ENCODE measurements around the gene HOXD1. TPM values are rescaled to one million over a fixed set of nuclear protein-coding genes. Genes with fewer than 3 reads are reported as not detected.

The HOXD1 gene
- total RNA-seq, 4 donors from 2014 or later = 0.13 to 0.54 (median 0.32) TPM; not detected in 1

- no peaks in the 10 kb centered on the region for H3K36me3 ChIP-seq
- no peaks in the 10 kb centered on the region for H3K9me3 ChIP-seq
- H3K27me3 ChIP-seq = peaks cover 100% of the 10 kb centered on the region
- WGBS, 2 donors (ENCODE audit: low coverage in 1 of 2) = 14 to 37% methylated on average over 3 to 20 of the region's 24 CpGs
- H3K4me3 ChIP-seq = no peak overlapping the region
- TF ChIP-seq EP300 (IDR thresholded peaks at IDR 0.05) = no peak
- TF ChIP-seq POLR2A (IDR thresholded peaks at IDR 0.05) = no peak
- no peak for TF ChIP-seq CTCF (IDR thresholded peaks at IDR 0.05)
- no peak for TF ChIP-seq POLR2AphosphoS5 (IDR thresholded peaks at IDR 0.05)
- H3K4me1 ChIP-seq = peaks cover 0 to 17% (median 0%) of the 10 kb centered on the region in 3 donors
- H3K27ac ChIP-seq = no peak overlapping the region
- ATAC-seq = no peak
These were observed 38.4 kb upstream of the HOXD1 start for GRCh38 chr2:176149939-176150583.

GRCh38 chr2:176150584-176151441 lies 37.7 kb upstream of the HOXD1 start:
- Histone ChIP-seq H3K4me3 (no peak overlapping the region), H3K4me1 (peaks cover 0 to 17% (median 0%) of the 10 kb centered on the region in 3 donors), H3K36me3 (no peaks in the 10 kb centered on the region), H3K9me3 (no peaks in the 10 kb centered on the region), H3K27ac (no peak overlapping the region), H3K27me3 (peaks cover 100% of the 10 kb centered on the region)
- ATAC-seq = no peak
- WGBS, 2 donors (ENCODE audit: low coverage in 1 of 2) = 18% methylated on average over 1 of the region's 14 CpGs; no CpG with 5 or more reads in 1 of the 2 donors
- TF ChIP-seq EP300 (IDR thresholded peaks at IDR 0.05) (no peak), POLR2AphosphoS5 (IDR thresholded peaks at IDR 0.05) (no peak), CTCF (IDR thresholded peaks at IDR 0.05) (no peak), POLR2A (IDR thresholded peaks at IDR 0.05) (no peak)

DNA sequence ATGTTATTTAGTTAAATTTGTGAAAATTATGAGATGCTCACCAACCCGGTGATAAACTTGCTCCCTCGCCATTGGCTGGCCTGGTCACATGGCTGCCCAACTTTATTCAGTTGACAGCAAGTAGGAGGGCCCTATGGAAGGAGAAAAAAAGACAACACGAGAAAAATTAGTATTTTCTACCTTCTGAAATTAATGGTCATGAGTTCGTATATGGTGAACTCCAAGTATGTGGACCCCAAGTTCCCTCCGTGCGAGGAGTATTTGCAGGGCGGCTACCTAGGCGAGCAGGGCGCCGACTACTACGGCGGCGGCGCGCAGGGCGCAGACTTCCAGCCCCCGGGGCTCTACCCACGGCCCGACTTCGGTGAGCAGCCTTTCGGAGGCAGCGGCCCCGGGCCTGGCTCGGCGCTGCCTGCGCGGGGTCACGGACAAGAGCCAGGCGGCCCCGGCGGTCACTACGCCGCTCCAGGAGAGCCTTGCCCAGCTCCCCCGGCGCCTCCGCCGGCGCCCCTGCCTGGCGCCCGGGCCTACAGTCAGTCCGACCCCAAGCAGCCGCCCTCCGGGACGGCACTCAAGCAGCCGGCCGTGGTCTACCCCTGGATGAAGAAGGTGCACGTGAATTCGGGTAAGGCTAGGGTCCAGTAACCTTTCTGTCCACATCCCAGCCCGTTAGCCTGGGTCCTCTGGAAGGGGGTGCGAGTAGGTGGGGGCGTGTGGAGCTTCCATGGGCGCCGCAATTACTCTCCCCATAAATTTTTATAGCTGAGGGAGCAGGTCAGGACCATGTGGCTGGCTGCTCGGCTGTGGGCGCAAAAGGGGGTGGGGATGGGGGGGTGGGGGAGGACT lies 36.8 kb upstream of the HOXD1 start, which contains the start of gene HOXD4:
TSS of gene HOXD4 (plus strand) at position 109 of the 846 bp plus-strand sequence. CDS start at position 193, 84 bp downstream.
- H3K4me3 ChIP-seq = peak within 1 kb of the TSS in 1 of 2 donors; percentile 41
- no peaks in the 10 kb centered on the region for H3K9me3 ChIP-seq
- peak; percentile 11 for ATAC-seq
- WGBS, 2 donors (ENCODE audit: low coverage in 1 of 2) = 0 to 16% methylated on average over 1 to 15 of the region's 55 CpGs
- peaks cover 0 to 18% (median 0%) of the 10 kb centered on the region in 3 donors for H3K4me1 ChIP-seq
- TF ChIP-seq POLR2A (IDR thresholded peaks at IDR 0.05) = no peak
- no peak for TF ChIP-seq EP300 (IDR thresholded peaks at IDR 0.05)
- TF ChIP-seq POLR2AphosphoS5 (IDR thresholded peaks at IDR 0.05) = no peak
- TF ChIP-seq CTCF (IDR thresholded peaks at IDR 0.05) = no peak
- peaks cover 100% of the 10 kb centered on the region for H3K27me3 ChIP-seq
- no peak within 1 kb of the TSS for H3K27ac ChIP-seq
- no peaks in the 10 kb centered on the region for H3K36me3 ChIP-seq

GRCh38 chr2:176152350-176153181 lies 35.9 kb upstream of the HOXD1 start:
- peak overlapping the region in 1 of 2 donors; percentile 41 for H3K4me3 ChIP-seq
- ATAC-seq = no peak

More at GRCh38 chr2:176152350-176153181, 35.9 kb upstream of the HOXD1 start:
- no peak for TF ChIP-seq CTCF (IDR thresholded peaks at IDR 0.05)
- no peak for TF ChIP-seq POLR2AphosphoS5 (IDR thresholded peaks at IDR 0.05)
- no peak for TF ChIP-seq EP300 (IDR thresholded peaks at IDR 0.05)
- TF ChIP-seq POLR2A (IDR thresholded peaks at IDR 0.05) = no peak
- 13 to 23% methylated on average over 15 to 27 of the region's 48 CpGs for WGBS, 2 donors (ENCODE audit: low coverage in 1 of 2)
- Histone ChIP-seq H3K4me1 (peaks cover 0 to 27% (median 0%) of the 10 kb centered on the region in 3 donors), H3K36me3 (no peaks in the 10 kb centered on the region), H3K9me3 (no peaks in the 10 kb centered on the region), H3K27ac (no peak overlapping the region), H3K27me3 (peaks cover 100% of the 10 kb centered on the region)
